Stomach (tissue), 19 donors: ENCODE data around the gene KBTBD4. TPM values are rescaled to one million over a fixed set of nuclear protein-coding genes. Genes with fewer than 3 reads are reported as not detected.

Source experiments
- DNase-seq, 2 donors: peaks; one replicate each; pipeline versions ENCODE4 v3.0.0 to v3.0.0-alpha.2; 2013 to 2019
- H3K27ac ChIP-seq, 5 donors: fragments of 200-600 bp in 4 of 5; sonication (generic) in 4 of 5; one replicate each; pipeline ENCODE4 v1.5.1; 2013 to 2019; ENCODE audit warnings: mild to moderate bottlenecking in 1 of 5, moderate library complexity in 1 of 5
- H3K27me3 ChIP-seq, 3 donors: fragments of 200-600 bp; sonication (generic); one replicate each; pipeline ENCODE4 v1.5.1; 2017 to 2019; ENCODE audit warnings: mixed run types in 1 of 3
- H3K36me3 ChIP-seq, 4 donors: fragments of 200-600 bp; sonication (generic); 1 replicate in 3 of 4; 2 replicates in 1 of 4; pipeline ENCODE4 v1.5.1; 2016 to 2019
- H3K4me1 ChIP-seq, 4 donors: fragments of 200-600 bp; sonication (generic); one replicate each; pipeline ENCODE4 v1.5.1; 2016 to 2019
- H3K4me3 ChIP-seq, 4 donors: fragments of 200-600 bp; sonication (generic) in 3 of 4; one replicate each; pipeline ENCODE4 v1.5.1; 2016 to 2019; ENCODE audit warnings: mild to moderate bottlenecking in 1 of 4
- H3K9me3 ChIP-seq, 4 donors: fragments of 200-600 bp; sonication (generic); one replicate each; pipeline ENCODE4 v1.5.1; 2016 to 2019
- CTCF ChIP-seq, 7 experiments: fragments of 450-650 bp in 4 of 7; fragments of 200-600 bp in 3 of 7; sonication (generic) in 3 of 7; IDR thresholded peaks; one replicate each; pipeline ENCODE4 v1.5.1; 2016 to 2019; ENCODE audit warnings: antibody characterized with exemption in 7 of 7, control low read depth in 2 of 7, mild to moderate bottlenecking in 1 of 7
- EP300 ChIP-seq: sonication (generic); formaldehyde crosslinking; IDR thresholded peaks from one replicate; pipeline ENCODE4 v1.6.1; 2017; ENCODE audit warnings: antibody characterized with exemption
- POLR2A ChIP-seq, 4 donors: fragments of 450-650 bp; IDR thresholded peaks; one replicate each; pipeline ENCODE4 v1.6.1; 2016; ENCODE audit warnings: antibody characterized with exemption in 4 of 4, control low read depth in 2 of 4, mild to moderate bottlenecking in 1 of 4, moderate library complexity in 1 of 4
- POLR2AphosphoS5 ChIP-seq, 3 donors: sonication (generic); formaldehyde crosslinking; IDR thresholded peaks; one replicate each; pipeline ENCODE4 v1.6.1; 2016; ENCODE audit warnings: antibody characterized with exemption in 3 of 3
- WGBS, 5 donors: extraction: QIAGEN DNeasy Blood & Tissue Kit in 3 of 5; methylation state at CpG; one replicate each; pipeline versions ENCODE4 v1.1.5 to v1.1.7; 2013 to 2018; 5-methylcytosine and 5-hydroxymethylcytosine counted together
- intact Hi-C: fragments of 100-400 bp; cut with DNase I; formaldehyde crosslinking; loops from one replicate; pipeline ENCODE4 v1.15.1; 2023; ENCODE audit warnings: low total_unique reads
- long read RNA-seq, 10 donors: transcript quantifications; one replicate each; lab custom pipeline, GENCODE V29; 2026
- polyA plus RNA-seq, 3 donors: library from polyadenylated mRNA; stranded (reverse); fragments of 200-250 nt; gene quantifications; one replicate each; pipeline ENCODE4 v1.2.3, GENCODE V29; 2013
- total RNA-seq, 5 donors: library from RNA; depleted of rRNA; stranded (reverse); fragments of >200 nt; gene quantifications; one replicate each; pipeline versions ENCODE4 v1.1.0 to v1.2.3, GENCODE V29; 2014 to 2016
- donor health status: healthy with polysubstance abuse.
- donor health status: Bipolar disorder and iron deficiency.
- donor health status: healthy.

Gene KBTBD4
- total RNA-seq (10 to 100 TPM in 3 of 5 donors, 1 to 10 TPM in 2; 2.7 to 19.8 (median 16.2) TPM), polyA plus RNA-seq (10 to 100 TPM in 1 of 3 donors, 1 to 10 TPM in 2; 7.5 to 14.2 (median 8.0) TPM)
- long read RNA-seq, donor 1, partial matches to known transcripts, result 25 of 66 reads
- long read RNA-seq, donor 1, other reads (novel, unspliced or antisense), result 37 of 66 reads
- long read RNA-seq, donor 2, partial matches to known transcripts, result 0 of 7 reads
- long read RNA-seq, donor 2, other reads (novel, unspliced or antisense), result 0 of 7 reads
- long read RNA-seq, donor 3, partial matches to known transcripts, result 74 of 99 reads
- long read RNA-seq, donor 3, other reads (novel, unspliced or antisense), result 23 of 99 reads
- long read RNA-seq, donor 4, partial matches to known transcripts, result 0 of 1 reads
- long read RNA-seq, donor 4, other reads (novel, unspliced or antisense), result 0 of 1 reads
- long read RNA-seq, donor 5, partial matches to known transcripts, result 0 of 4 reads
- long read RNA-seq, donor 5, other reads (novel, unspliced or antisense), result 0 of 4 reads
- long read RNA-seq, donor 6, transcript KBTBD4-202 (4 exons, 2,372 nt), result major isoform, 9 of 14 reads
- long read RNA-seq, donor 6, partial matches to known transcripts, result 0 of 14 reads
- long read RNA-seq, donor 6, other reads (novel, unspliced or antisense), result 0 of 14 reads
- long read RNA-seq, donor 7, partial matches to known transcripts, result 0 of 5 reads
- long read RNA-seq, donor 7, other reads (novel, unspliced or antisense), result 0 of 5 reads
- long read RNA-seq, donor 8, partial matches to known transcripts, result 0 of 4 reads
- long read RNA-seq, donor 8, other reads (novel, unspliced or antisense), result 0 of 4 reads
- long read RNA-seq, donor 9, partial matches to known transcripts, result 113 of 158 reads
- long read RNA-seq, donor 9, other reads (novel, unspliced or antisense), result 38 of 158 reads
- long read RNA-seq, donor 10, partial matches to known transcripts, result 0 of 1 reads
- long read RNA-seq, donor 10, other reads (novel, unspliced or antisense), result 0 of 1 reads

DNA sequence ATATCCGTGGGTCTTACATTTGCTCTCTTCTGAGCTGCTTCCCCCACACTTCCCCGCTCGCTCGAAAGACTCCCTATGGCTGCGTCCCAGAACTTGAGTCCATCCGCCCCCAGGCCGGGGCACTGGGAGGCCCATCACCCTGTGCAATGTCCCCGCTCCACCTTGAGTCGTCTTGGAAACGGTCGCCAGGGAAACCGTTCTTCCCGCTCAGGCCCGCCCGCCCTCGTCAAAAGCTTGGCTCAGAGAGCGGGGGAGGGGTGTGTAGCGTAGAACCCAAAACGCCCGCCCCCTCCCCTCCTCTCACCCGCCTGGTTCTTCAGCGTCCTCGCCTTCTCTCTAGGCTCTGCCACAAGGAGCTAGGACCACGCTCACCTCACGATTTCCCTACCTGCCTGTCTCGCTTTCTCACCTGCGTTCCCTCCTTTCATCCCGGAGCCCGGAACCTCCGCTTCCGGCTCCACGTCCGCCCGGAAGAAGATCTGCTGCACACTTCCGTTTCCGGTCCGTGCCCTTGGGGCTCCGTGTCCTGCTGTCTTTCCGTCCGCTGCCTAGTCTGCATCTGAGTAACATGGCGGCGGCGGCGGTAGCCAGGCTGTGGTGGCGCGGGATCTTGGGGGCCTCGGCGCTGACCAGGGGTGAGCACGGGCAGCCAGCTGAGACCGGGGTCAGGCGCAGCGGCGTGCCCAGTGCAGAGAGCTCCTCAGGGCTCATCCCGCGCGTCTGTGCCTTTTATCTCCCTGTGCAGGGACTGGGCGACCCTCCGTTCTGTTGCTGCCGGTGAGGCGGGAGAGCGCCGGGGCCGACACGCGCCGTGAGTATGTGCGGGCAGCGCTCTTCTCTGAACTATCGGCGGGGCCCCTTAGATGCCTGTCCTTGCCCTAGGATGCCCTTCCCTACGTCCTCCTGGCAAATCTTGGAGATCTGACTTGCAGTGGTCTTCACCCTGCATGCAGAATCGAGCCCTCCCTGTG, at the start of gene KBTBD4, which contains the start of gene NDUFS3:
TSS of gene KBTBD4 (minus strand) at position 447 of the 971 bp plus-strand sequence. CDS start at position 428, 19 bp downstream.
TSS of gene NDUFS3 (plus strand) at position 551 of the 971 bp plus-strand sequence. CDS start at position 569, 18 bp downstream.
- peaks cover 41 to 75% (median 67%) of the 10 kb centered on the region in 4 donors for H3K36me3 ChIP-seq
- 0% methylated on average over 46 to 72 of the region's 72 CpGs for WGBS, 5 donors
- peak within 1 kb of the TSS; percentile 86 to 94 (median 90) for H3K27ac ChIP-seq

DNA sequence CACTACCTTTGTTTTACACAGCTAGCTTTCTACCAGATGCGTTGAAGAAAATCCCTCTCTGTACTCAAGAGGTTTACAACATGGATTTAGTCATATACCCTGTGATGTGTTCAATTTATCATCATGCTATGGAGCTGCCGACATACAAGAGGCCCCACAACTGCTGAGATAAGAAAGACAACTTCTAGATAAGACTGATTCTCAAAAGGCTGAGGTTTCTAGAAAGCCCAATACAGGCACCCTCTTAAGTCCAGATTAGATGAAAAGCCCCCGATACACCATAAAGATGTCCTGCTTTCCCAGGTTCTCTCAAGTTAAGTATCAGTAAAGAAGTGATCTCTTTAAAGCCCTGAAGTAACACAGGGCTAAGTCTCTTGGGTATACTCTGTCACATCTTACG, 49.3 kb upstream of the KBTBD4 start:
- no peak overlapping the region for H3K4me3 ChIP-seq
- DNase-seq, result no peak
- no peak overlapping the region for H3K27ac ChIP-seq
- 79 to 83% (median 81%) methylated on average over 4 of the region's 4 CpGs for WGBS, 5 donors
- intact Hi-C loops, result no loop called here
- TF ChIP-seq EP300, result no peak
- TF ChIP-seq POLR2A (IDR thresholded peaks at IDR 0.05), result no peak
- no peak for TF ChIP-seq CTCF (IDR thresholded peaks at IDR 0.05)
- TF ChIP-seq POLR2AphosphoS5 (IDR thresholded peaks at IDR 0.05), result no peak
- no peaks in the 10 kb centered on the region for H3K4me1 ChIP-seq
- H3K36me3 ChIP-seq, result peaks cover 41 to 100% (median 99%) of the 10 kb centered on the region in 4 donors
- H3K9me3 ChIP-seq, result no peaks in the 10 kb centered on the region
- no peaks in the 10 kb centered on the region for H3K27me3 ChIP-seq

More for the DNA sequence above, at the start of gene KBTBD4, which contains the start of gene NDUFS3:
- no peaks in the 10 kb centered on the region for H3K9me3 ChIP-seq
- no peaks in the 10 kb centered on the region for H3K27me3 ChIP-seq
- H3K4me3 ChIP-seq, result peak within 1 kb of the TSS; percentile 80 to 100 (median 94)
- DNase-seq, result peak; percentile 93 to 97
- intact Hi-C loops, result no loop called here
- peak; percentile 84 to 97 (median 88) for TF ChIP-seq POLR2AphosphoS5 (IDR thresholded peaks at IDR 0.05)
- peak in 1 of 4 donors; percentile 52 for TF ChIP-seq POLR2A (IDR thresholded peaks at IDR 0.05)
- no peak for TF ChIP-seq EP300
- TF ChIP-seq CTCF (IDR thresholded peaks at IDR 0.05), result peak in 1 of 7 experiments; percentile 22
- peaks cover 20 to 43% (median 41%) of the 10 kb centered on the region in 4 donors for H3K4me1 ChIP-seq

DNA sequence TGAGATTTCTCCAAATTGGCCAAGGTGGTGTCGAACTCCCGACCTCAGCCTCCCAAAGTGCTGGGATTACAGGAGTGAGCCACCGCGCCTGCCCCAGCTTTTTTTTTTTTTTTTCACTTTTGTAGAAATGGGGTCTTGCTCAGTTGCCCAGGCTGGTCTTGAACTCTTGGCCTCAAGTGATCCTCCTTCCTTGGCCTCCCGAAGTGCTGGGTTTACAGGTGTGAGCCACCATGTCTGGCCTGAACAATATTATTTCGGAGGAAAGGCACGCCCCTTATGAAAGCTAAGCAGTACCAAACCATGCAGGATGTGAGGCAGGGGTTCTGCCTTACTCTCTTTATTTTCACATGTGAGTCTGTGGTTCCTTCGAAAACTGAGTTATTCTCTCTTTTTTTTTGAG, 47.5 kb upstream of the KBTBD4 start:
- TF ChIP-seq EP300, result no peak
- TF ChIP-seq POLR2AphosphoS5 (IDR thresholded peaks at IDR 0.05), result no peak
- no peak for TF ChIP-seq POLR2A (IDR thresholded peaks at IDR 0.05)
- TF ChIP-seq CTCF (IDR thresholded peaks at IDR 0.05), result no peak
- H3K27me3 ChIP-seq, result no peaks in the 10 kb centered on the region
- no peak overlapping the region for H3K27ac ChIP-seq
- intact Hi-C loops, result no loop called here
- no peaks in the 10 kb centered on the region for H3K9me3 ChIP-seq
- no peak overlapping the region for H3K4me3 ChIP-seq
- DNase-seq, result no peak
- peaks cover 56 to 100% (median 99%) of the 10 kb centered on the region in 4 donors for H3K36me3 ChIP-seq
- no peaks in the 10 kb centered on the region for H3K4me1 ChIP-seq
- WGBS, 5 donors, result 90 to 100% (median 97%) methylated on average over 8 of the region's 8 CpGs
